ENCODE data around the gene ATOH8.
A peak's percentile ranks its signal among the peaks of the same experiment; 100 is the strongest.

The ATOH8 gene

GRCh38 chr2:85753525-85754312 lies at the start of gene ATOH8:
Gene ATOH8, plus strand, starts transcription at chr2:85753991. Its CDS starts 199 bp downstream, at chr2:85754190.
- peak within 1 kb of the TSS; percentile 96 to 97 for H3K27ac ChIP-seq
- H3K27me3 ChIP-seq, result no peaks in the 10 kb centered on the region
- no peak for TF ChIP-seq CTCF (IDR thresholded peaks at IDR 0.05)
- H3K4me1 ChIP-seq, result peaks cover 0 to 86% (median 65%) of the 10 kb centered on the region in 4 donors
- intact Hi-C loops (cut with DNase I; ENCODE audit: low total_unique reads), result loop anchor here (2.0 kb wide), 1 partner anchor 17 kb away; no protein-coding TSS in a partner anchor
- no peaks in the 10 kb centered on the region for H3K9me3 ChIP-seq
- H3K36me3 ChIP-seq, result peaks cover 0 to 12% (median 10%) of the 10 kb centered on the region in 3 donors
- H3K4me3 ChIP-seq, result peak within 1 kb of the TSS; percentile 92 to 96
- DNase-seq, result peak; percentile 81 to 89

- Histone ChIP-seq H3K27me3 (no peaks in the 10 kb centered on the region), H3K36me3 (no peaks in the 10 kb centered on the region), H3K4me3 (no peak overlapping the region), H3K27ac (no peak overlapping the region), H3K9me3 (no peaks in the 10 kb centered on the region), H3K4me1 (peaks cover 0 to 28% (median 19%) of the 10 kb centered on the region in 4 donors)
- intact Hi-C loops (cut with DNase I; ENCODE audit: low total_unique reads), result no loop called here
- no peak for DNase-seq
- TF ChIP-seq CTCF (IDR thresholded peaks at IDR 0.05), result no peak
Measured at GRCh38 chr2:85704038-85704437, 49.8 kb upstream of the ATOH8 start.

GRCh38 chr2:85704800-85705679 lies 48.8 kb upstream of the ATOH8 start:
- TF ChIP-seq CTCF (IDR thresholded peaks at IDR 0.05), result no peak
- Histone ChIP-seq H3K9me3 (no peaks in the 10 kb centered on the region), H3K4me1 (peaks cover 0 to 37% (median 19%) of the 10 kb centered on the region in 4 donors), H3K4me3 (no peak overlapping the region), H3K27ac (peak overlapping the region; percentile 52 to 55), H3K27me3 (no peaks in the 10 kb centered on the region), H3K36me3 (no peaks in the 10 kb centered on the region)
- peak in 1 of 2 donors; percentile 57 for DNase-seq
- intact Hi-C loops (cut with DNase I; ENCODE audit: low total_unique reads), result loop anchor here (5.0 kb wide), 1 partner anchor 68 kb away; no protein-coding TSS in a partner anchor

GRCh38 chr2:85705680-85706039 lies 48.1 kb upstream of the ATOH8 start:
- H3K27me3 ChIP-seq, result no peaks in the 10 kb centered on the region
- H3K4me3 ChIP-seq, result no peak overlapping the region
- DNase-seq, result peak; percentile 81 to 85
- TF ChIP-seq CTCF (IDR thresholded peaks at IDR 0.05), result no peak
- peak overlapping the region; percentile 61 to 63 for H3K27ac ChIP-seq
- no peaks in the 10 kb centered on the region for H3K9me3 ChIP-seq
- peaks cover 0 to 42% (median 19%) of the 10 kb centered on the region in 4 donors for H3K4me1 ChIP-seq
- intact Hi-C loops (cut with DNase I; ENCODE audit: low total_unique reads), result loop anchor here (5.0 kb wide), 1 partner anchor 68 kb away; no protein-coding TSS in a partner anchor
- H3K36me3 ChIP-seq, result no peaks in the 10 kb centered on the region

- peaks cover 0 to 42% (median 19%) of the 10 kb centered on the region in 4 donors for H3K4me1 ChIP-seq
- no peak for TF ChIP-seq CTCF (IDR thresholded peaks at IDR 0.05)
- intact Hi-C loops (cut with DNase I; ENCODE audit: low total_unique reads), result loop anchor here (5.0 kb wide), 1 partner anchor 69 kb away; no protein-coding TSS in a partner anchor
- peak overlapping the region; percentile 61 to 63 for H3K27ac ChIP-seq
- no peaks in the 10 kb centered on the region for H3K36me3 ChIP-seq
- H3K9me3 ChIP-seq, result no peaks in the 10 kb centered on the region
- DNase-seq, result peak in 1 of 2 donors; percentile 54
- H3K4me3 ChIP-seq, result no peak overlapping the region
- no peaks in the 10 kb centered on the region for H3K27me3 ChIP-seq
Measured at GRCh38 chr2:85706063-85706462, 47.7 kb upstream of the ATOH8 start.

Data from tibial artery (tissue), 4 donors.